ENCODE data around the gene TOMT. TPM values are rescaled to one million over a fixed set of nuclear protein-coding genes. Genes with fewer than 3 reads are reported as not detected.
A peak's percentile ranks its signal among the peaks of the same experiment; 100 is the strongest.

TOMT gene
- total and polyA plus RNA-seq, 2 of the 13 experiments (the other 11 are each of a cell fraction or from before 2014, with no cell fraction given), result not detected

GRCh38 chr11:72102946-72103753 is 2.6 kb upstream of the TOMT start, which contains the start of gene LAMTOR1 (continued):
- TF ChIP-seq ZNF687 (CRISPR knock-in tag; IDR thresholded peaks at IDR 0.05) (peak; percentile 91), MAFK (conservative IDR thresholded peaks at IDR 0.05 in 1 of 2, IDR thresholded peaks at IDR 0.05 in 1 of 2; ENCODE audit: low read length in 2 of 2) (no peak), KAT8 (CRISPR knock-in tag; IDR thresholded peaks at IDR 0.05) (peak; percentile 96), TGIF2 (CRISPR knock-in tag; IDR thresholded peaks at IDR 0.05) (peak; percentile 65), EHMT2 (IDR thresholded peaks at IDR 0.05; ENCODE audit: borderline replicate concordance, low read depth, low read length) (peak; percentile 81; the same call in 1 of the 2 replicates), GATAD1 (CRISPR knock-in tag; IDR thresholded peaks at IDR 0.05) (peak; percentile 91), CBX1 (IDR thresholded peaks at IDR 0.05; ENCODE audit: low read depth) (peak; percentile 25), ZFP41 (CRISPR knock-in tag; IDR thresholded peaks at IDR 0.05; ENCODE audit: borderline replicate concordance) (peak; percentile 39; the same call in 1 of the 2 replicates), ARID4A (CRISPR knock-in tag; IDR thresholded peaks at IDR 0.05; ENCODE audit: borderline replicate concordance) (peak; percentile 89), ZFX (CRISPR knock-in tag; IDR thresholded peaks at IDR 0.05; ENCODE audit: low read depth) (peak; percentile 96), ZNF335 (CRISPR knock-in tag; IDR thresholded peaks at IDR 0.05) (no peak), ELF1 (CRISPR knock-in tag; IDR thresholded peaks at IDR 0.05) (peak; percentile 84), CHCHD3 (CRISPR knock-in tag; IDR thresholded peaks at IDR 0.05) (no peak), DBP (CRISPR knock-in tag; IDR thresholded peaks at IDR 0.05; ENCODE audit: not compliant biosample characterization) (no peak), HNRNPLL (IDR thresholded peaks at IDR 0.05; ENCODE audit: low read depth, low read length, poor library complexity, severe bottlenecking) (peak; percentile 46), PBX3 (CRISPR knock-in tag; IDR thresholded peaks at IDR 0.05; ENCODE audit: borderline replicate concordance) (no peak), RNF2 (conservative IDR thresholded peaks at IDR 0.05; ENCODE audit: low read depth) (peak; percentile 87; the same call in 1 of the 2 replicates)

Measured in HepG2 (cell line).